HUDEP-2 (cell line): ENCODE results near the gene SETD3.

Experiments used
- DNase-seq, 76 experiments: peaks; one replicate each; lab custom pipeline; 2025; ENCODE audit not compliant: unreplicated experiment in 76 of 76; lab: John Stamatoyannopoulos, UW

Gene SETD3

DNA sequence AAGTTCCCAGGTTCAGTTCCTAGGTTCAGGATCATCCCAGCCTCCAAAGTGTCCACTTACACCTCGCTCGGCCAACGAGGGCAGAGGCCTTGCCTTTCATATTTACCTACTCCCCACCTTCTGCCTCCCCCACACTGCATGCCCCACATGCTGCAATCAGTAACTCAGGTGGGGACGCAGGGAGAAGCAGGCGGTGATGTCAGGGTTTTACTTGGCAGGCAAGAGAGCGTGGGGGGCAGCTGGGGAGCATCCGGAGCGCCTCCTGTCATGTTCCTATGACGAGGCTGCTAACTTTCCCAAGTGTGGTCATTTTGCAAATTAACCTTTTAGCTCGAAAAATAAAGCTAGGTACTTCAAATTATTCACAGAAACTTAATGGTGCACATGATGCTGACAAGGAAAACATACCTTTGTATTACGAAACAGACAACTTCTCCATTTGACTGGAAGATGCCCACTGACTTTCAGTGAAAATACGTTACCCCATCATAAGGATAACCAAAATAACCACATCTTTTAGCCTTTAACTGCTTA, 53.8 kb downstream of the SETD3 start:
- DNase-seq = no peak

DNA sequence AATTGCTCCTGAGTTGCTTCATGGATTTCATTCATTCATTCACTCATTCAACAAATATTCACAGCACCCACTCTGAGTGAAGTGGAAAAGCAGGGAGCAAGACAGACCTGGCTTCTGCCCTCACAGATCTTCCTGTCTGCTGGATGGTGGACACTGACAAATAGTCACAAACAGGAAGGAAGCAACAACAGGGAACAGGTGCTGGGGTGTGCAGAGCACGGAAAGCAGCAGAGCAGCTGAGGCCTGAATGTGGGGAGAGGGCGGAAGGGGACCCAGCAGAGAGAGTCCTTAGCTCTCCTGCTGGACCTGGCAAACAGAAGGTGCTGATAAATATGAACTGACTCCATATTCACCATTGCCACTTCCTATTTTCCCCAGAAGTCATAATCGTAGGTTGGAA, 54.4 kb downstream of the SETD3 start:
- DNase-seq = no peak

DNA sequence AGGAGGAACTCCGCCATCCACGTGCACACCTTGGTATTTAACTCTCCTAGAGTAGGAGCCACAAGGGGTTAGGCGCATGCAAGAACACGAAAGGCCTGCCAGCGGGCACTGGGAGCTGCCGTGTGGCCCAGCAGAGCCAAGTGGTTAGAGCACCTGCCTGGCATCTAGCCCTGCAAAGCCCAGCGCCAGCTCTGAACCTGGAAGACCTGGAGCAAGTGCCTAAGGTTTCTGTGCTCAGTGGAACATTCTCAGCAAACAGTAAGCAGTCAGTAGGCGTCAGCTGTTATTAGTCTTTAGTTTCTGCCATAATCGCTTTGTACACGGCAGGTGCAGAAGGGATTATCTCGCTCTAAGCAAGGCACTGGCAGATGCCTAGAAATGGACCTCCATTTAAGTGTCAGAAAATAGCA, 55.4 kb downstream of the SETD3 start:
- DNase-seq = no peak

DNA sequence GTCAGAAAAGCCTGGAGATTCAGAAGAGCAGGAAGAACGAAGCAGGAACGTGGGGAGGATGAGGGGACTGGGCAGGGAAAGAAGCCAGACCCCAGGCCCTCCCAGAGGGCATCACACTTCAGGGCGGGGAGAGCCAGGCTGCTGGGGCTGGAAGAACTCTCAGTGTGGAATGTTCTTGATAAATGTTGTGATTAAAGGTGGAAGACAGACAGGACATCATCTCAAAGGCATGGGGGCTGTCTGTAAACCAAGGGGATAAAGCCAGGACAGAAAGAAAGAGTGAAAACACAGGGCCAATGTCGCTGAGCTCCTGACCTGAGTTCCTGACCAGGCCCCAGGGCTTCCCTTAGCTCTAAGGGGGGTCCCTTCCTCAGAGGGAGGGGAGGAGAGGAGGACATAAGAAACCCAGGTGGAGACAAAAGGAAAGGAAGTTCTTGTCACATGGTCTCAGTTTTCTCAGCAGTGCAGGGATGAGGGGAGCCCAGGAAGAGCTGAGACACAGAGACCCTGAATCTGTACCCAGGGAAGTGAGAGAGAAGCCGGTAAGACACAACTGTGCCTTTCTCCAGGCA, 56.3 kb downstream of the SETD3 start:
- DNase-seq = no peak

DNA sequence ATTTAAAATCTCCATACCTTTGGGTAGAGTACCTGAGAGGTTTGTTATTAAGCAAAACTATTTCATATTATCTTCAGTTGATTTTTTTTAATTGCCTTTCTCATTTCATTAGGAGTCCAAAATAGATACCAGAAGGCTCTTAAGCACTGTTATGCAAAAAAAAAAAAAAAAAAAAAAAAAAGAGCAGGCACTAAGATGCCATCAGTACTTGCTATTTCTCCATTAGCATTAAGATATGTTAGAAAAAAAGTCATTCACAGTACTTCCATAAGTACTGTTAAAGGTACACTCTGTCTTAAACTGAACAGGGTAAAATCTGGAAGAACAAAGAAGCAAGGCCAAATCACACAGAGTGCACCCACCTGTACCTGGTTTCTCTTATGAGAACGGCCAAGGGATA, 57.2 kb downstream of the SETD3 start:
- DNase-seq = no peak

DNA sequence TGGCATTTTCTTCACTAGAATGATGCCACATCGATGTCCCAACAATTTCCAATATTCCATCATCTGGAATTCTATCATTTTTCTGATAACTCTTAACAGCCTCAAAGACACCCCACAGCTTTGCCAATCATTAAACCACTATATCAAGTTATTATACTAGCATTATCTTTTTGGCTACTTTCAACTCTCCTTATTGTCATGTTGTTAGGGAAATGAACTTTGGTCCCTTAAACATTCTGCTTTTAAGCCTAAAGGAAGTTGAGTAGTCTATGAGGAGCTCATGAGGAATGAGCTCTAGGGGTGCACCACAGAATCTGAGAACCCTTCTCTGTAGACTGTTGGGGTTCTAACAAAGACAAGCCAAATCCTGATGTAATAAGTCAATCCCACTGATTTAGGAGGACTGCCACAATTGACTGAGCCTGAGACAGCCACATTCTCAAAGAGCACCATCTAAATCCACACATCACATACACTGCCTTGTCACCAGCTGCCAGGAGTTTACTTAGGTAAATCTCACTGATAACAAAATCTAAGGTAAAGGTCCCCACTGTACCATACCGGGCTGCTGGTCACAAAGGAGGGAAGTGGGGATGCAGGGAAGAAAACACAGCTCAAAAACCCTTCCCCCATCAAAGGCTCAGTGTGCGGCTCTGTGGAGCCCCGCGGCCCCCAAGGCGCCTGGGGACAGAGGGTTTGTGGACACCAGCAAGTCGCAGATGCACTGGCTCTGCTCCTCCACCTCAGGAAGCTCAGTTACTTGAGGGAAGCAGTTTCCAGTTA, 58.2 kb downstream of the SETD3 start:
- DNase-seq = no peak

DNA sequence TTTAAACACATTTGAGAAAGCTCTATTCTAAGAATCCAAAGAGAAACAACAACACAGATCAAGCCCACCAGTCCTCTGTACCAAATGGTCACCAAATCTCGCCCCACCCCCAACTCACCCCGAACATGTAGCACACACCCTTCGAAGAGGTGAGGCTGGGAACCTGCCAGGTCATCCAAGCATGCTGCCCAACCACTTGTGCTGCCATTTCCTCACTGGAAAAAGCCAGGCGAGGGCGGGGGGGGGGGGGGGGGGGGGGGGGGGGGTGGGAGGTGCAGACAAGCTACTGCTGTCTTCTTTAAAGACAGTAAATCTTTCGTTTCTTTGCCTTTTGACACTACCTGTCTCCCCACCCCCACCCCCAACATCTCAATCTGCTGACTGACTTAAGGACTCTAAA, 59.9 kb downstream of the SETD3 start:
- DNase-seq = peak in 2 of 76 experiments; percentile 8 to 9

DNA sequence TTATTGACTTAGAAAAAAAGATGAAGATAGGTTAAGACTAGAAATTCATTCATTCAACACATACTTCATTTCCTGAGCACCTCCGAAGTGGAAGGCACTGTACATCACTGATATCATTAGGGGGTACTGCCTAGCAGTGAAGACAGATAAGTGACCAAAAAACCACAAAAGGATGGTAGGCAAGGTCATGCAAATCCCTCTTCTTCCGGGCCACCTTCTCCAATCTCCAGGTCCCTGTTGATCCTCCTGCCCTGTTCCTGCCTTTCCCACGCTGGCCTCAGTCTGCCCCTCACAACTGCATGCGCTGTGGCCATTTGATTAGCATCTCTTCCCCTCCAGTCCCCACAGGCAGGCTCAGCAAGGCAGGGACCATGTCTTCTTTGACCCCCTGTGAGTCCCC, 60.8 kb downstream of the SETD3 start:
- DNase-seq = peak in 29 of 76 experiments; percentile 5 to 64 (median 21)

DNA sequence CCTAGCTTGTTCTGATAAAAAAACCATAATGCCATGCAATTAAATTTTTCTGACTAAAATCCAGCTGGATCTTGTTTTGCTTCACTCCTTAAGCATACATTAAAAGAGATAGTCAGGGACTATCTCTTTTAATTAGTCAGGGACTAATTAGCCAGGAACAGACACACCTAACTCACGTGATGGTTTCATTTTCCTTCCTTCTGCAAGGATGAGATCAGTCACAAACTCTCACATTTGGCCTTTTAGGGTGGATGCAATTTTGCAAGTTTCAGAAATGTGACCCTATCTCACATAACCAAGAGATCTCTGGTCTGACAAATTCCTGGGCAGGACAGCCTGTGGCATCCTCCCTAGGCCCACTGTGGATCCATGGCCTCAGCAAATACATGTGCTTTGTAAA, 62.4 kb downstream of the SETD3 start:
- DNase-seq = peak in 12 of 76 experiments; percentile 0 to 49 (median 18)

DNA sequence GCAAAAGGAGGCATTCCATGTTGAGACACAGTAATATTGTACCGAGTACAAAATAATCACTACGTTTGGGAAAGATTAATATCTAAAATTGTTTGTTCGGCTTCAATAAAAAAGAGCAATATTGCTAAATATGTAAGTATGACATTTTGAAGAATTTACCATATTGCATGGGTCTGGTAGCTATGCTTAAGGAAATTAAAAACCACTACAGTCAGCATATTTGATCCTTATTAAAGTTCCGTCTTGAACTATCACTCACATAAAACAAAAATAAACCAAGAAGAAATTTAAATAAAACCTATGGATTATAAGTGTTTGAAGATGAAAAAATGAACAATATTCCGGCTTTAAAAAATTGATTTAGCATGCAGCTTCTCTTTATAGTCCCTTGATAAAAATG, 63.8 kb downstream of the SETD3 start:
- DNase-seq = no peak

DNA sequence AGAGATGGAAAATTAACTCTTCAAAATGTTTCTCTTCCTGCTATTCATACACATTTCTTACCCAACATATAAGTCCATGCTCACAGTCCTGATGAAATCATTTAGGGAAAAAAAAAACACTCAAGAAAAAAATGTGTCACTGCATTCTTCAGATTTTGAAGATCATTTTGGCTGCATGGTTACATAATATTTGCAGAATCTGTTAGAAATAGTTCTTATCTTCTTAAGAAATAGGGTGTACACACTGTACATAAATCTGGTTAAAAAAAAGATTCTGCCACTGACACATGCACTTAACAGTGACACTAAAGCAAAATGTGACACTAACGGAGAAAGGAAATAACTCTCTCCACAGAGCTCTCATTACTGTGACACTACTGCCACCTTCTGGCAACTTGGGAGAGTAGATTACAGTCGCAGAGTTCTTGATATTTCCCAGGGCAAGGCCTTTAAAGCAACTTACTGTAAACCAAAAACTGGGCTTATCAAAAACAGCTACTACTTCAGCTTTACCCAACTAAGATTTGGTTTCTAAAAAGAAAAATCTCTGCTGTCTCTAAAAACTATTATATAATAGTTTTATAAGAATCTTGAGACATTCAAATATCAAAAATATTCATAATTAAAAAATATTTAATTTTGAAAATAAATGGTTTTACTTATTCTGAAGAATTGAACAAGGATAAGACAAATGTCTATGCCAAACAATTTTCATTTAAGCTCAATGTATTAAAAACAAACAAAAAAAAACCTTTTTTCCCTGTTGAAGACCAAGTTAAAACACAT, 65.0 kb downstream of the SETD3 start:
- peak in 52 of 76 experiments; percentile 5 to 81 (median 50) for DNase-seq

DNA sequence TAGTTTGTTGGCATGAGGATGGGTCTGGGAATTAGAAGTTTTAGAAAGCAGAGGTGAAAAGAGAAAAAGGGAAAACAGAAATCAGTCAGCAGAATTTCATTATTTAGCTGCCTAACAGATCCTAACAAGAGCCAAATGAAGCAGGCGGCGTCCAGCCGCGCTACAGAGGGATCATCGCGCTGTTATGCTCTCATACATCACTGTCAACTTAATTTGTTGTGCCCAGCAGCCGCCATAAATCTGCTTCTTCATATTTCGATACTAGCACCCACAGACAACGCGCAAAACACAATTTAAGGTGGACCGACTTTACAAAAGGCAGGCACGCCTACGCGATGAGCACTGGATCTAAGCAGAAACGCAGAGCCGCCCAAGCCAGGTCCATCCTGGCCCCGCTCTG, 66.7 kb downstream of the SETD3 start:
- no peak for DNase-seq

DNA sequence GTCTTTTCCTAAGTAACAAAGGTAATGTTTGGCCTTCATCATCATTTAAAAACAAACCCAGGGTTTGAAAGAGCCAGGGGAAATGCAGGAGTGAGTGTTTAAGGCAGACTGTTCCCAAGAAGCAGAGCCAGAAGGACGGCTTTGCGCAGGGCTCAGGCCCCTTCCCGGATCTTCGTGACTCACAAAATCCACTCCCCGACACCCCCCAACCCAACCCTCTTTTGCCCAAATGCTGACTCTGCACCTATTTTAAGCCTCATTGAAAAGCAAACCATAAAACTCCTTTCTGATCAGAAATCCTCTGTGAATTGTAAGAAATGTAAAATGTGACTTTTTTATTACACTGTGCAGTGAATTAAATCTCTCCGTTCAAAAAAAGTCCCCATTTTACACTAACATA, 67.5 kb downstream of the SETD3 start:
- DNase-seq = no peak

DNA sequence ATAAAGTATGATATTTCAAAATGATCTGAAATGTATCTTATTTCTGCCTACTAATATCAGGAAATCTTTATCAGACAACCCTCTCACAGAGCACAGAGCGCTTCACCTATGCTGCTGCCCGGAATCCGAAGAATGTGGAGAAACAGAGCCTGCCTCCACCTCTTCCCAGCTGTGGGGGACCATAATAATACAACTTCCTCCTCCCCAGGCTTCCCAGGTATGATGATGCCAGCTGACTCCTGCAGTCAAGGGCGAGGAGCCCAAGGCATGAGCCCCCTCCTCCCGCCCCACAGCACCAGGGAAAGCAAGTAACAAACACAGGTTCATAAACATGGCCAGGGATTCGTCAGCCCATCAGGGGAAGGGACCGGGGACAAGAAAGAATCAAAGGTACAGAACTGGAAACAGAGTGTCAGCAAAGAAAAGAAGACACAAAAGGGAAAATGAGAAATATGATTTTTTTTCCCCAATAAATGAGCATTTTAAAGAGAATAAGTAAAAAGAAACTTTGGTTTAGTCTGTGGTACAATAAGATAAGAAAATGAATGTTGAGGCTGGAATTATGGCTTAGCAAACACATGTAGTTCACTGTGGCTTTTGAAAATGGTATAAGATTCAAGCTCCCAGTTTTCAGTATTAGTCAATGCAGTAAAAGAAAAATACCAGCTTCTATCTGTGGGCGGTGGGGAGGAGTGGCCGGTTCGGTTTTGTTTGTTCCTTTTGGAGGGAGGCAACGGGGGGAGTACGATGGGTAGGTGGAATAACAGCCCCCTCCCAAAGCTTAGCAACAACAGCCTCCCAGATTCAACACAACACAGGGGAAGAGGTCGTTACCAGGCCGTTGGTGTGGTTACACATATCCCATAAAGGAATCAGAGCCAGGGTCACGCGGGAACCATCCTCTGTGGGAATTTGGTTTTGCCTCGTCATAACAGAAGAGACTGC, 68.3 kb downstream of the SETD3 start:
- no peak for DNase-seq

DNA sequence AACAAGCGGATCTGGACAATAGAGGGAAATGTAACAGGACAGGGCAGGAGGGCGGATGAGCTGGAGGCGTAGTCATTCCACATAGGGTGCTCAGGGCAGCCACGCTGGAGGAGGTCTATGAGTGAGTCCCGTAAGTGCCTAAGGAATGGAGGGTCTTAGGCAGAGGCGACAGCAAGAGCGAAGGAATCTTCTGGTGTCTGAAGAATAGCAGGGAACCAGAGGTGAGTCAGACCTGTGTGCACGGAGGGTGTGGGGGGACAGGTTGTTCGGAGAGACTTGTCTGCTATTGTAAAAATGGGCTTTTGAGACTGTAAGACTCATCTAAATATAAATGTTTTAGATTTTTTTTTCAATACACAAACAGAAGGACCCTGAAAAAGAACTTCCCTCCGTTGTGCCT, 70.6 kb downstream of the SETD3 start:
- no peak for DNase-seq

DNA sequence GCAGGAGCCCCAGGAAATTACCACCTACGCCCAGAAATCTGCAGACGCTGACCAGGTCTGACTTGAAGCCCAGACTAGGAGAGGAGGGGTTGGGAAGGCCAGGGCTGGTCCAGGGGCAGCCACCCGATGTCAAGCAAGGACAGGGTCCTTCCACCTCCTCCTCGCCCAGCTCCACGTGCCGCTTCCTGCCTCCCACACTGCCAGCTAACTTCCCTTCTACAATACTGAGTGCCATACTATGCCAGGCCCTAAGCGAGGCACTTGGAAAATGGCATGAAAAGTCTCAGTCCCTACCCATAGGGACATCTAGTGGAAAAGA, 71.7 kb downstream of the SETD3 start:
- no peak for DNase-seq

DNA sequence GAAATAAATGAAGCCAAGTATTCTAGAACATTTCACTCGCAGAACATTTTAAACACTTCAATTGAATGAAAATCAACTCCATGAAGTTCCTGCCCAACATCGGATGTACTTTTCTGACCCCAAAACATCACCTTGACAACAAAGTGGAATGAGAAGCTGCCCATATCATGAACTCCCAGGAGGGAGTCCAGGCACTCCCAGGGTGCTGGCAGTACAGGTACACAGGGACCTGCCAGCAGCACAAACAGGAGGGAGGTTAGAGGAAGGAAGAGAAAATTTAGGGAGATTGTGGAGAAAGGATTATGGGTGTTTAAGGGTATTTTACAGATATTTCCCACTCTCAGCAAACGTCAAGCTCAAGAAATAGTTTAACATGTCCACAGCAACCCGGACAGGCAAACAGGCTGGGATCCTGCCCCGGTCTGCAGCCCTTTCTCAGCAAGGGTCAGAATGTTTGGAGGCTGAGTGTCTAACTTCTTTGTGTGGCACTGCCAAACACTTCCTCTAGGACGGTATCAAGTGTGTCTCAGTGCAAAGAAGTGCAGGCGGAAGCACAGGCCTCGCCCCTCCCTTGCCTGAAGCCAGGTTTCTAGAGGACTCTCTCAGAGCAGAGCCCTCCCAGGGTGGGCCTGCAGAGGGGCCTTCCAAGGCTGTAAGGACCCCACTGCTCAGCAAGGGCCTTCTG, 72.2 kb downstream of the SETD3 start:
- no peak for DNase-seq

DNA sequence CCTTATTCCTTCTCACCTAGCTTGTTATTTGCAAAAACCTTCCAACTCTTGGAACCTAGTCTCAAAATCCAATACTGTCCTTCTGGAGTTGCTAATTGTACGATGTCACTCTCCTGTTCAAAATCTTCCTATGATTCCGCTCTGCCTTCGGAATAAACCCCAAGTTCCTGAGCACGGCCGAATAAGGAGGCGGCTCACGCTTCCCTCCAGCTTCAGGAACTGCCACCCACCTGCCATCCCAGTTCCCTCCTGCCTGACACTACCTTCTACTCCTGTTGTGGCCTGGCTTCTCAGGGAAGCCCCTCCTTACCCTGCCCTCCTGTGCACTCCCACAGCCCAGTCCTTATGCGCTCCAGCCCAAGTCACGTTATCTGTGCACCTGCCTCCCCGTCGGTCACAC, 73.2 kb downstream of the SETD3 start:
- no peak for DNase-seq

DNA sequence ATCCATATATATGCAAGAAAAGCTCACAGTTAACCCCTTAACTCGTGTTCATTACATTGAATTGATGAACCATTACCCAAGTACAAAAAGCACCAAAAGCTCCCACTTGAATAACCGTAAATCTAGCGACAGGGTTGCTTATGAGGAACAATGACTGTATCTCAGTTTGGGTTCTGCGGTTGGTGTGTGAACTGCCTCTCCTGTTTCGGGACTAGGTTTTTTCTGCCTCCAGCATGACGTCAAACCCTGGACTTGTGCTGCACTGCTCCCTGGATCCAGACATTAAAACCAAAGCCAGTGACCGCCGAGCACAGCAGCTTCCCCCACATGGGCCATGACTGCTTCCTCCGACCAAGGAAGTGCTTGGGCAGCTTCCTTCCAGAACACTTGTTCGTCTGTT, 77.7 kb downstream of the SETD3 start:
- DNase-seq = no peak

DNA sequence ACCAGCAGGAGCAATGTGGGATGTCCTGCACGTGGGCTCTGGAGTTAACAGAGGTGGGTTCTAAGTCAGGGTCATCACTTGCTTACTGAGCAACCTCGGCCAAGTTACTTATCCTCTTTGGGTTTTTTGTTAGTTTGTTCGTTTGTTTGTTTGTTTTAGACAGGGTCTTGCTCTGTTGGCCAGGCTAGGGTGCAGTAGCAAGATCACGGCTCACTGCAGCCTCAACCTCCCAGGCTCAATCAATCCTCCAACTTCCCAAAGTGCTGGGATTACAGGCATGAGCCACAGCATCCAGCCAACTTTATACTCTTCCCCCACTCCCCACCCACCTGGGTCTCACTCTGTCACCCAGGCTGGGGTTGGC, 78.4 kb downstream of the SETD3 start:
- DNase-seq = no peak
